ENCODE measurements around the gene PPM1J. TPM values are rescaled to one million over a fixed set of nuclear protein-coding genes. Genes with fewer than 3 reads are reported as not detected.
"Not testable (repeated sequence)": the region's sequence is repeated elsewhere in the genome, so short reads cannot be mapped to it uniquely, and the experiment has no call there.

Gene PPM1J
- total RNA-seq, 6 experiments from 2014 or later, result 1.1 to 1.7 (median 1.4) TPM

GRCh38 chr1:112723511-112723839 is 8.3 kb upstream of the PPM1J start:
- H3K27me3 Mint-ChIP-seq (ENCODE audit: insufficient read depth), result no peaks in the 10 kb centered on the region; the same call in 1 of the 2 replicates

DNA sequence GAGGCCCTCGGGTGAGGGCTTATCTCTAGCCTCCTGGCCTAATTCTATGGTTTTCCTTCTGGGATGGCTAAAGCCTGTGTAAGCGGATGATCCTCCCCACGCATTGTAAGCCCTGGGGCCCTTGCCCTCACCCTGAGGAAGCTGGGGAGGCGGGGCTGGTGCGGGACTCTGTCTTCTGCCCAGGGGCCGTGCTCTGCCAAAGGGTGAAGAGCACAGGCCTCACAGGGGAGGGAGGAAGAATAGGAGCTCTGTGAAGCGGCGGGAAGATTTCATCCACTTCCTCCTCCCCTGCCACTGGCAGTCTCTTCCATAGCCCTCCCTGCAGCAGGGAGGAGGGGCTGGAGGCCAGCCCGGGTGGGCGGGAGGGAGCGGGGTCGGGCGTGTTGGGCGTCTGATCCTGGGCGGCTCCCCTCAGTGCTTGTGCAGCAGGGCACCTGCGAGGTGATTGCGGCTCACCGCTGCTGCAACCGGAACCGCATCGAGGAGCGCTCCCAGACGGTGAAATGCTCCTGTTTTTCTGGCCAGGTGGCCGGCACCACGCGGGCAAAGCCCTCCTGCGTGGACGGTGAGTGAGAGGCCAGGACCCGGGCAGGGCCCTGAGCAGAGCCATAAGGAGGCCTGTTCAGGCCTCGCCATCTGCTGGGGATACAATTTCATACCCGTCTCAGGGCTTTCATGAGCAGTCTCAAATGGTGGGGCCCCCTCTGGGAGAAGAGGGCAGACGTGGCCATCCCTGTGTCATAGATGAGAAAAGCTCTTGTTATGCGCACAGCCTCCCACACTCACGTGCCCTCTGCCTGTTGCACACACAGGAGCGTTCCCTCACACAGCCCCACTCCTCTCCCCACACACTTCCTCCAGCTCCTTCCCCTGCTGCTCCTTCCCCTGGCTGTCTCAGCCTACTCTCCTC is 7.7 kb upstream of the PPM1J start:
- TF ChIP-seq CTCF (IDR thresholded peaks at IDR 0.05), result peak; percentile 24; the same call in 1 of the 2 replicates
- Mint-ChIP-seq H3K36me3 (ENCODE audit: low read depth) (no peaks in the 10 kb centered on the region), H3K27ac (peak overlapping the region; percentile 84), H3K4me1 (ENCODE audit: low read depth) (peaks cover 27% of the 10 kb centered on the region), H3K27me3 (ENCODE audit: insufficient read depth) (no peaks in the 10 kb centered on the region; the same call in 1 of the 2 replicates), H3K9me3 (no peaks in the 10 kb centered on the region), H3K4me3 (peak overlapping the region; percentile 51)
- DNase-seq, result peak; percentile 40

More at GRCh38 chr1:112723511-112723839, 8.3 kb upstream of the PPM1J start:
- no peaks in the 10 kb centered on the region for H3K9me3 Mint-ChIP-seq
- TF ChIP-seq CTCF (IDR thresholded peaks at IDR 0.05), result no peak
- H3K27ac Mint-ChIP-seq, result peak overlapping the region; percentile 84; the same call in 1 of the 2 replicates
- no peak for DNase-seq
- no peak overlapping the region for H3K4me3 Mint-ChIP-seq
- peaks cover 28% of the 10 kb centered on the region for H3K4me1 Mint-ChIP-seq (ENCODE audit: low read depth)
- no peaks in the 10 kb centered on the region for H3K36me3 Mint-ChIP-seq (ENCODE audit: low read depth)

DNA sequence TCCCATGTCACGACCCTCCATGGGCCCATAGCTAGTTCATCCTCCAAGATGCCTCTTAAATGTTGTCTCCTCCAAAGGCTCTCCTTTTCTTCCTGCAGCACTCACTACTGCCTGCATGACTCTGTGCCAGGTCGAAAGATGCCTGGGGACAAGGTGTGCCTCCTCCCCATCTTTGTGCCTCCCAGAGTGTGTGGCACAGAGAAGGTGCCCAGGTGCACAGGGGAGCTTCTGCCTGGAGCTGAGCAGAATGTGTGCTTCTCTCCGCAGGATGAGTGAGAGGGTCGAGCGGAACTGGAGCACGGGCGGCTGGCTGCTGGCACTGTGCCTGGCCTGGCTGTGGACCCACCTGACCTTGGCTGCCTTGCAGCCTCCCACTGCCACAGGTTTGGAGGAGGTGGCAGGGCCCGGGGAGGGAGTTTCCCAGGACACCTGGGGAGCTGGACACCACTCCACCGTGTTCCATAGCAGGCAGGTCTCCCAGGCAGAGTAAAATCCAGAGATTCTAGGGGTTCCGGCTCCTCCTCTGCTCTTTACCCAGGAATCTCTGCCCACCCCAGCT is 6.9 kb upstream of the PPM1J start:
- no peak overlapping the region for H3K4me3 Mint-ChIP-seq

GRCh38 chr1:112721294-112721693 is 6.2 kb upstream of the PPM1J start:
- not testable (repeated sequence) for DNase-seq; H3K36me3 Mint-ChIP-seq (ENCODE audit: low read depth); H3K27ac Mint-ChIP-seq; H3K4me3 Mint-ChIP-seq; H3K27me3 Mint-ChIP-seq (ENCODE audit: insufficient read depth); H3K9me3 Mint-ChIP-seq
- peaks cover 27% of the 10 kb centered on the region for H3K4me1 Mint-ChIP-seq (ENCODE audit: low read depth)

More for the DNA sequence above, 6.9 kb upstream of the PPM1J start:
- no peak for DNase-seq
- Mint-ChIP-seq H3K4me1 (ENCODE audit: low read depth) (peaks cover 20% of the 10 kb centered on the region), H3K9me3 (no peaks in the 10 kb centered on the region), H3K36me3 (ENCODE audit: low read depth) (no peaks in the 10 kb centered on the region), H3K27me3 (ENCODE audit: insufficient read depth) (no peaks in the 10 kb centered on the region; the same call in 1 of the 2 replicates), H3K27ac (peak overlapping the region; percentile 84; the same call in 1 of the 2 replicates)
- no peak for TF ChIP-seq CTCF (IDR thresholded peaks at IDR 0.05)

GRCh38 chr1:112720800-112721199 is 5.7 kb upstream of the PPM1J start:
- no peaks in the 10 kb centered on the region; the same call in none of the 2 replicates for H3K27me3 Mint-ChIP-seq (ENCODE audit: insufficient read depth)
- H3K9me3 Mint-ChIP-seq, result no peaks in the 10 kb centered on the region
- no peak overlapping the region for H3K27ac Mint-ChIP-seq
- no peaks in the 10 kb centered on the region for H3K36me3 Mint-ChIP-seq (ENCODE audit: low read depth)
- no peak overlapping the region for H3K4me3 Mint-ChIP-seq
- DNase-seq, result no peak
- peaks cover 32% of the 10 kb centered on the region for H3K4me1 Mint-ChIP-seq (ENCODE audit: low read depth)
- TF ChIP-seq CTCF (IDR thresholded peaks at IDR 0.05), result no peak

DNA sequence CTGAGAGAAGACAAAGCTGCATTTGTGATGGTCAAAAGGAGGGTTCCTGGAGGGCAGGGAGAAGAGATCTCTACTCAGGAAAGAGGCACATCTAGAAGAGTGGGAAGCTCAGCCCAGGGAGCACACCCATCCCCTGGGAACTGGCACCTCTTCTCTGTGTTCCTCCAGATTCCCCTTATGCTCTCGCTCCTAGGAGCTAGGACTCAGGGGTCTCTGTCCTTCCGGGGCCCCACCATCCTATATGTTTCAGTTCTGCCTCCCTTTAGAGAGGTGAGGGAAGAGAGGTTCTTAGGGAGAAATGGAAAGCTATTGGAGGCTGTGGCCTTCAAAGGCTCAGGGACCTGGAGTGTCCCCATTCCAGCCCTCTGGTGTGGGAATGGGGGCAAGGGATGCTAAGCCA is 4.6 kb upstream of the PPM1J start:
- no peaks in the 10 kb centered on the region for H3K9me3 Mint-ChIP-seq
- H3K4me1 Mint-ChIP-seq (ENCODE audit: low read depth), result peaks cover 35% of the 10 kb centered on the region
- no peaks in the 10 kb centered on the region; the same call in none of the 2 replicates for H3K27me3 Mint-ChIP-seq (ENCODE audit: insufficient read depth)

More for the DNA sequence above, 4.6 kb upstream of the PPM1J start:
- Mint-ChIP-seq H3K4me3 (no peak overlapping the region), H3K27ac (no peak overlapping the region), H3K36me3 (ENCODE audit: low read depth) (no peaks in the 10 kb centered on the region)
- no peak for DNase-seq
- no peak for TF ChIP-seq CTCF (IDR thresholded peaks at IDR 0.05)
